Esophagus (tissue), 2 donors: ENCODE results near the gene TUBGCP6. TPM values are rescaled to one million over a fixed set of nuclear protein-coding genes. Genes with fewer than 3 reads are reported as not detected.
A peak's percentile ranks its signal among the peaks of the same experiment; 100 is the strongest.

Experiments
- H3K27ac ChIP-seq, 2 donors: one replicate each; pipeline ENCODE4 v1.5.1; 2013; ENCODE audit warnings: low read depth in 2 of 2, mild to moderate bottlenecking in 2 of 2, inconsistent platforms in 1 of 2, low read length in 1 of 2, moderate library complexity in 1 of 2
- H3K27me3 ChIP-seq, 2 donors: one replicate each; pipeline ENCODE4 v1.6.1; 2013; ENCODE audit warnings: low read length in 2 of 2, control low read depth in 1 of 2, mild to moderate bottlenecking in 1 of 2; ENCODE audit not compliant: insufficient read depth in 2 of 2, control insufficient read depth in 1 of 2
- H3K36me3 ChIP-seq, 2 donors: one replicate each; pipeline ENCODE4 v1.6.1; 2013; ENCODE audit warnings: low read length in 1 of 2; ENCODE audit not compliant: control insufficient read depth in 2 of 2, insufficient read depth in 2 of 2
- H3K4me1 ChIP-seq, 2 donors: one replicate each; pipeline ENCODE4 v1.6.1; 2013; ENCODE audit warnings: low read length in 1 of 2; ENCODE audit not compliant: control insufficient read depth in 2 of 2, insufficient read depth in 2 of 2
- H3K4me3 ChIP-seq, 2 donors: one replicate each; pipeline ENCODE4 v1.5.1; 2013; ENCODE audit warnings: low read length in 2 of 2, mild to moderate bottlenecking in 2 of 2, low read depth in 1 of 2, moderate library complexity in 1 of 2
- H3K9me3 ChIP-seq, 2 donors: one replicate each; pipeline ENCODE4 v1.6.1; 2013; ENCODE audit warnings: mild to moderate bottlenecking in 2 of 2, low read depth in 1 of 2, low read length in 1 of 2, moderate library complexity in 1 of 2; ENCODE audit not compliant: control insufficient read depth in 2 of 2, insufficient read depth in 1 of 2
- WGBS, 2 donors: extraction: QIAGEN DNeasy Blood & Tissue Kit; methylation state at CpG; one replicate each; pipeline ENCODE4 v1.1.7; 2013; 5-methylcytosine and 5-hydroxymethylcytosine counted together
- polyA plus RNA-seq, 2 donors: library from polyadenylated mRNA; stranded (reverse); fragments of 200-250 nt; gene quantifications; one replicate each; pipeline ENCODE4 v1.2.3, GENCODE V29; 2013
- donor health status: healthy with polysubstance abuse.
- donor health status: Bipolar disorder and iron deficiency.

Gene TUBGCP6
- polyA plus RNA-seq, 2 donors = 19.3 to 37.9 TPM

- Histone ChIP-seq H3K4me1 (peaks cover 5 to 14% of the 10 kb centered on the region in 2 donors), H3K27ac (peak within 1 kb of the TSS; percentile 81 to 89), H3K9me3 (peaks cover 0 to 2% of the 10 kb centered on the region in 2 donors), H3K4me3 (peak within 1 kb of the TSS; percentile 66 to 72), H3K27me3 (no peaks in the 10 kb centered on the region), H3K36me3 (peaks cover 0 to 28% of the 10 kb centered on the region in 2 donors)
- WGBS, 2 donors = 0 to 1% methylated on average over 56 to 105 of the region's 105 CpGs
Observed at GRCh38 chr22:50200461-50201190, 44.2 kb downstream of the TUBGCP6 start, which contains the start of gene SELENOO. Gene SELENOO, plus strand, starts transcription at chr22:50201011. Its CDS starts 26 bp downstream, at chr22:50201037.

GRCh38 chr22:50199829-50200460 lies 44.9 kb downstream of the TUBGCP6 start:
- Histone ChIP-seq H3K27ac (peak overlapping the region in 1 of 2 donors; percentile 8), H3K4me1 (peaks cover 6 to 14% of the 10 kb centered on the region in 2 donors), H3K9me3 (peaks cover 0 to 2% of the 10 kb centered on the region in 2 donors), H3K4me3 (peak overlapping the region; percentile 66 to 72), H3K36me3 (peaks cover 0 to 30% of the 10 kb centered on the region in 2 donors), H3K27me3 (no peaks in the 10 kb centered on the region)
- WGBS, 2 donors = 12 to 13% methylated on average over 31 to 34 of the region's 34 CpGs

GRCh38 chr22:50199251-50199721 lies 45.5 kb downstream of the TUBGCP6 start:
- Histone ChIP-seq H3K27ac (no peak overlapping the region), H3K4me1 (peaks cover 7 to 14% of the 10 kb centered on the region in 2 donors), H3K4me3 (no peak overlapping the region), H3K9me3 (peaks cover 0 to 2% of the 10 kb centered on the region in 2 donors), H3K36me3 (peaks cover 0 to 37% of the 10 kb centered on the region in 2 donors), H3K27me3 (no peaks in the 10 kb centered on the region)
- 70 to 75% methylated on average over 18 of the region's 18 CpGs for WGBS, 2 donors

GRCh38 chr22:50198624-50199017 lies 46.2 kb downstream of the TUBGCP6 start:
- Histone ChIP-seq H3K4me3 (no peak overlapping the region), H3K36me3 (peaks cover 0 to 43% of the 10 kb centered on the region in 2 donors), H3K27ac (no peak overlapping the region), H3K4me1 (peaks cover 7 to 14% of the 10 kb centered on the region in 2 donors), H3K27me3 (no peaks in the 10 kb centered on the region), H3K9me3 (peaks cover 0 to 2% of the 10 kb centered on the region in 2 donors)
- WGBS, 2 donors = 85 to 86% methylated on average over 13 to 16 of the region's 16 CpGs

DNA sequence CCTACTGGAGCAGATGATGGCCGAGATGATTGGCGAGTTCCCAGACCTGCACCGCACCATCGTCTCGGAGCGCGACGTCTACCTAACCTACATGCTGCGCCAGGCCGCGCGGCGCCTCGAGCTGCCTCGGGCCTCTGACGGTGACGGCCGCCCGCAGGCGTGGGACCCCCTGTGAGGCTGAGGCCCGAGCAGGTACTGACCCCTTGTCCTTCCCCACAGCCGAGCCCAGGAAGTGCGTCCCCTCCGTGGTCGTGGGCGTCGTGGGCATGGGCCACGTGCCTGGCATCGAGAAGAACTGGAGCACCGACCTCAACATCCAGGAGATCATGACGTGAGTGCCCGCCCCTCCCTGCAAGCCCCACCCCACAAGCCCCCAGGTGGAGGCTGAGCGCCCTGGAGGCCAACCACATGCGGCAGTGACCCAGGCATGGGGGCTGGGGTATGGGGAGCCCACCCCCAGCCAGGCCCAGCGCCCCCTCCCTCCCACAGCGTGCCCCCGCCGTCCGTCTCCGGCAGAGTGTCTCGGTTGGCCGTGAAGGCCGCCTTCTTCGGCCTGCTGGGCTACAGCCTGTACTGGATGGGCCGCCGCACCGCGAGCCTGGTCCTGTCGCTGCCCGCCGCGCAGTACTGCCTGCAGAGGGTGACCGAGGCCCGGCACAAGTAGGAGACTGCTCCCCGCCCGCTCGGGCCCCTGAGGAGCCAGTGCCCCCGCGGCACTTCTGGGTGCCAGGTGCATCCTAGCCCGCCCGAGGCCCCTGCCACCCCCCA lies 46.8 kb downstream of the TUBGCP6 start:
- Histone ChIP-seq H3K36me3 (peaks cover 0 to 48% of the 10 kb centered on the region in 2 donors), H3K4me1 (peaks cover 7 to 17% of the 10 kb centered on the region in 2 donors), H3K4me3 (no peak overlapping the region), H3K9me3 (peaks cover 0 to 2% of the 10 kb centered on the region in 2 donors), H3K27me3 (no peaks in the 10 kb centered on the region), H3K27ac (no peak overlapping the region)
- 92% methylated on average over 54 to 61 of the region's 61 CpGs for WGBS, 2 donors

GRCh38 chr22:50197000-50197800 lies 47.6 kb downstream of the TUBGCP6 start:
- 84 to 92% methylated on average over 20 to 23 of the region's 23 CpGs for WGBS, 2 donors
- H3K4me1 ChIP-seq = peaks cover 7 to 22% of the 10 kb centered on the region in 2 donors
- peaks cover 0 to 2% of the 10 kb centered on the region in 2 donors for H3K9me3 ChIP-seq
- H3K4me3 ChIP-seq = no peak overlapping the region
- H3K36me3 ChIP-seq = peaks cover 0 to 49% of the 10 kb centered on the region in 2 donors
- H3K27me3 ChIP-seq = no peaks in the 10 kb centered on the region
- no peak overlapping the region for H3K27ac ChIP-seq

GRCh38 chr22:50196256-50196655 lies 48.6 kb downstream of the TUBGCP6 start:
- H3K27ac ChIP-seq = no peak overlapping the region
- H3K9me3 ChIP-seq = peaks cover 0 to 2% of the 10 kb centered on the region in 2 donors
- no peaks in the 10 kb centered on the region for H3K27me3 ChIP-seq
- H3K36me3 ChIP-seq = peaks cover 0 to 49% of the 10 kb centered on the region in 2 donors
- peaks cover 2 to 19% of the 10 kb centered on the region in 2 donors for H3K4me1 ChIP-seq
- no peak overlapping the region for H3K4me3 ChIP-seq
- 84 to 88% methylated on average over 18 of the region's 18 CpGs for WGBS, 2 donors

DNA sequence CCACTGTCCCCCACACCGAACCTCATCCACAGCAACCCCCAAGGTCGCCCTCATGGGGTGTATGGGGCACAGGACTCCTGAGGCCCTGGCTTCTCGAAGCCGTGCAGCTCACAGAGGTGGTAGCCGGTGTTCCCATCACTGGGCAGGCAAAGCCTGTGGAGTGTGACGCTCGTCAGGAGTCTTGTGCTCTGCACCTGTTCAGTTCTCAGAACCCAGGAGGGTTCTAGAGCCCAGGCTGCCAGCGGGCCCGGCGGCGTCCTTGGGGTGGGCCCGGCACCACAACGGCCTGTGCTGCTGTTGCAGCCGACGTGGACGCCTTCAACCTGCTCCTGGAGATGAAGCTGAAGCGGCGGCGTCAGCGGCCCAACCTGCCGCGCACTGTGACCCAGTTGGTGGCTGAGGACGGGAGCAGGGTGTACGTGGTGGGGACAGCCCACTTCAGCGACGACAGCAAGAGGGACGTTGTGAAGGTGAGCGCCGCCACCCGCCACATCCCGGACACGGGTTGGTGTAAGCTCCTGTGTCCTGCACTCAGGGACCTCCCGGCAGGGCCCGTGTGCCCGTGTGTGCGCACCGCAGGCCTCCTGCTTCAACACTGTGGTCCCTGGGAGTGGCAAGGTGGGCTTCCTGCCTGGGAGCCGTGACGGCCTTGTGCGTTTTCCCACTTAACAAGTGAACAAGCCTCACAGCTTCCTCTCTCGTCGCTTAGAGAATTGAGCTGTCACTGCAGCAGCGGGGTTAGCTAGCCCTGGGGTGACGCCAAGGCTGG lies 50.6 kb downstream of the TUBGCP6 start:
- peaks cover 0 to 47% of the 10 kb centered on the region in 2 donors for H3K36me3 ChIP-seq
- 88 to 93% methylated on average over 44 of the region's 44 CpGs for WGBS, 2 donors
- H3K4me1 ChIP-seq = peaks cover 5 to 23% of the 10 kb centered on the region in 2 donors
- no peaks in the 10 kb centered on the region for H3K27me3 ChIP-seq
- H3K9me3 ChIP-seq = peaks cover 0 to 2% of the 10 kb centered on the region in 2 donors
- H3K27ac ChIP-seq = no peak overlapping the region
- H3K4me3 ChIP-seq = no peak overlapping the region
